Muscle of leg (tissue), 11 donors: ENCODE results near the gene ZNF586. TPM values are rescaled to one million over a fixed set of nuclear protein-coding genes. Genes with fewer than 3 reads are reported as not detected.

Source experiments
- DNase-seq: peaks from one replicate; pipeline ENCODE4 v3.0.0; 2013
- H3K27ac ChIP-seq: one replicate; pipeline ENCODE4 v1.5.1; 2013; ENCODE audit warnings: mild to moderate bottlenecking, low read length, control low read depth
- H3K27me3 ChIP-seq: one replicate; pipeline ENCODE4 v1.6.1; 2013; ENCODE audit warnings: low read length; ENCODE audit not compliant: control insufficient read depth, insufficient read depth
- H3K36me3 ChIP-seq: one replicate; pipeline ENCODE4 v1.6.1; 2013; ENCODE audit warnings: low read length; ENCODE audit not compliant: control insufficient read depth, insufficient read depth
- H3K4me1 ChIP-seq: one replicate; pipeline ENCODE4 v1.6.1; 2013; ENCODE audit warnings: low read length; ENCODE audit not compliant: control insufficient read depth, insufficient read depth
- H3K4me3 ChIP-seq: one replicate; pipeline ENCODE4 v1.5.1; 2013; ENCODE audit warnings: low read length, control low read depth
- H3K9me3 ChIP-seq: replicated peaks from 2 replicates; pipeline ENCODE4 v1.6.1; 2013; ENCODE audit warnings: low read depth, low read length; ENCODE audit not compliant: control insufficient read depth
- WGBS: methylation state at CpG from one replicate; pipeline ENCODE4 v1.1.5; 2013; ENCODE audit warnings: missing lambda C conversion rate; ENCODE audit not compliant: insufficient coverage; 5-methylcytosine and 5-hydroxymethylcytosine counted together
- polyA plus RNA-seq, 8 donors: library from polyadenylated mRNA; unstranded; fragments of 120-200 nt; gene quantifications; one replicate each; pipeline versions ENCODE4 v1.2.1 to v1.2.3, GENCODE V29; 2013; ENCODE audit warnings: inconsistent platforms in 1 of 8, low replicate concordance in 1 of 8; ENCODE audit not compliant: insufficient read length in 8 of 8, insufficient read depth in 1 of 8
- total RNA-seq: library from RNA; stranded (reverse); fragments of 120-200 nt; gene quantifications from one replicate; pipeline ENCODE4 v1.2.4, GENCODE V29; 2013

ZNF586 gene
- total and polyA plus RNA-seq, 9 donors, result 9.2 to 20.7 (median 11.2) TPM

GRCh38 chr19:57754091-57754673 lies 15.3 kb upstream of the ZNF586 start:
- H3K27ac ChIP-seq, result no peak overlapping the region
- WGBS, result 96% methylated on average over 4 of the region's 10 CpGs
- H3K4me1 ChIP-seq, result no peaks in the 10 kb centered on the region
- peaks cover 82% of the 10 kb centered on the region for H3K9me3 ChIP-seq
- peaks cover 89% of the 10 kb centered on the region for H3K36me3 ChIP-seq
- no peak overlapping the region for H3K4me3 ChIP-seq
- no peak for DNase-seq
- H3K27me3 ChIP-seq, result no peaks in the 10 kb centered on the region

DNA sequence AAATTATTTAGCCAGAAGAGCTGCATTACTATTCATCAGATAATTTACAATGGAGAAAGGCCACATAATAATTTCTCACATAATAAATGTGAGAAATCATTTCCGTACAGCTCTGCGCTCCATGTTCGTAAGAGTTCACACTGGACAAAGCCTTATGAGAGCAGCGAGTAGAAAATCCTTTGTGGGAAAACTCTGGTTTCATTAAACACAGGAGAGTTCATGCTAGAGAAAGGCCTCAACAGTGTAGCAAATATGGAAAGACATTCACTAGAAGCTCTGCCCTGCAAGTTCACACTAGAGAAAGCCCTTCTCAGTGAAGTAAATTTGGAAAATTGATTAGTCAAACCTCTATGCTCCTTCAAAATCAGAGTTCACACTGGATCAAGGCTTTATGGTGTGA lies 14.4 kb upstream of the ZNF586 start:
- 93% methylated on average over 4 of the region's 4 CpGs for WGBS
- Histone ChIP-seq H3K9me3 (peaks cover 76% of the 10 kb centered on the region), H3K27me3 (no peaks in the 10 kb centered on the region), H3K4me3 (no peak overlapping the region), H3K36me3 (peaks cover 91% of the 10 kb centered on the region), H3K27ac (no peak overlapping the region), H3K4me1 (no peaks in the 10 kb centered on the region)
- DNase-seq, result no peak

DNA sequence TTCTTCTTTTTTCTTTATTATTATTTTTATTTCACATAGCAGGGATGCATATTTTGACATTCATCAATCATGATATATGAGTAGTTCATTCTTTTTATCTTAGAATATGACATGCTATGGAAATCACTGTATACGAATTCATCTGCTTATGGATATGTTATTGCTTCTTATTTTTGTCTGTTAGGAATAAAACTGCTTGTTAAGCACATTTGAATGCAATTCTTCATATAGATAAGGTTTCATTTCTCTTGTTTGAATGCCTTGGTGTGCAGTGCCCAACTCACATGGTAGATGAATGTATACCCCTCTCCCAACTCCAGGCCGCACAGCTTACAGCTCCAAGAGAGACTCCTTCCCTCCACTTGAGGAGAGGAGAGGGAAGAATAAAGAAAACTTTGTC lies 11.5 kb upstream of the ZNF586 start:
- Histone ChIP-seq H3K27ac (no peak overlapping the region), H3K27me3 (no peaks in the 10 kb centered on the region), H3K36me3 (peaks cover 78% of the 10 kb centered on the region), H3K4me1 (no peaks in the 10 kb centered on the region), H3K9me3 (peaks cover 50% of the 10 kb centered on the region), H3K4me3 (no peak overlapping the region)
- WGBS, result no CpG with 5 or more reads among the region's 2 CpGs
- DNase-seq, result no peak

GRCh38 chr19:57759096-57759495 lies 10.4 kb upstream of the ZNF586 start:
- Histone ChIP-seq H3K4me3 (no peak overlapping the region), H3K9me3 (peaks cover 41% of the 10 kb centered on the region), H3K4me1 (no peaks in the 10 kb centered on the region), H3K36me3 (peaks cover 71% of the 10 kb centered on the region), H3K27me3 (no peaks in the 10 kb centered on the region), H3K27ac (no peak overlapping the region)
- no peak for DNase-seq
- 93% methylated on average over 2 of the region's 2 CpGs for WGBS

DNA sequence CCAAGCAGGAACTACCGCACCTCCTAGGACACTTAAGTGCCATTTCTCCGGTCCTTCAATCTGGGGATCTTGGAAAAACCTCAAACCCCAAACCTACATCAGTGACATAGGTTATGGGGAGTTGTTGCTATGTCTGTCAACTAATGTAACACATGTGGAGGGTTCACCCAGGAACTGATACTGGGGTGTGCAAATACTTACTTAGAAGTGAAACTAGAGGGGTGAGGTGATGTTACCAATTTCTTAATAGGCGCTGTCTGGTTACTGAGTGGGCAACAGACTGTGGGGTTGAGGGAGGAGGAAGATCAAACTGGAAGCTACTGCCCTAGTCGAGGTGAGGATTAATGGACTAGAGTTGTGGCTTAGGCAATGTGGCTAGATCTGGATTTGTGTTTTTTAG lies 1.9 kb downstream of the ZNF586 start:
- no peak overlapping the region for H3K27ac ChIP-seq
- H3K36me3 ChIP-seq, result peaks cover 44% of the 10 kb centered on the region
- WGBS, result 100% methylated on average over 2 of the region's 4 CpGs
- no peaks in the 10 kb centered on the region for H3K27me3 ChIP-seq
- no peak overlapping the region for H3K4me3 ChIP-seq
- peaks cover 46% of the 10 kb centered on the region for H3K9me3 ChIP-seq
- H3K4me1 ChIP-seq, result peaks cover 7% of the 10 kb centered on the region
- no peak for DNase-seq

GRCh38 chr19:57773488-57773887 lies 4.0 kb downstream of the ZNF586 start:
- WGBS, result 94% methylated on average over 3 of the region's 3 CpGs
- Histone ChIP-seq H3K27ac (no peak overlapping the region), H3K36me3 (peaks cover 63% of the 10 kb centered on the region), H3K27me3 (no peaks in the 10 kb centered on the region), H3K4me1 (peaks cover 7% of the 10 kb centered on the region), H3K4me3 (no peak overlapping the region), H3K9me3 (peaks cover 65% of the 10 kb centered on the region)
- no peak for DNase-seq

- Histone ChIP-seq H3K36me3 (peaks cover 78% of the 10 kb centered on the region), H3K9me3 (peaks cover 85% of the 10 kb centered on the region)
- 90% methylated on average over 5 of the region's 6 CpGs for WGBS
Observed at GRCh38 chr19:57776764-57777296, 7.4 kb downstream of the ZNF586 start.

GRCh38 chr19:57778336-57778735 lies 8.9 kb downstream of the ZNF586 start:
- WGBS, result no CpG with 5 or more reads among the region's 4 CpGs
- no peak for DNase-seq
- peaks cover 66% of the 10 kb centered on the region for H3K36me3 ChIP-seq
- H3K27ac ChIP-seq, result no peak overlapping the region
- no peaks in the 10 kb centered on the region for H3K4me1 ChIP-seq
- peaks cover 72% of the 10 kb centered on the region for H3K9me3 ChIP-seq
- H3K27me3 ChIP-seq, result no peaks in the 10 kb centered on the region
- H3K4me3 ChIP-seq, result no peak overlapping the region

More at GRCh38 chr19:57776764-57777296, 7.4 kb downstream of the ZNF586 start:
- no peak for DNase-seq
- Histone ChIP-seq H3K27ac (no peak overlapping the region), H3K27me3 (no peaks in the 10 kb centered on the region), H3K4me1 (no peaks in the 10 kb centered on the region), H3K4me3 (no peak overlapping the region)

DNA sequence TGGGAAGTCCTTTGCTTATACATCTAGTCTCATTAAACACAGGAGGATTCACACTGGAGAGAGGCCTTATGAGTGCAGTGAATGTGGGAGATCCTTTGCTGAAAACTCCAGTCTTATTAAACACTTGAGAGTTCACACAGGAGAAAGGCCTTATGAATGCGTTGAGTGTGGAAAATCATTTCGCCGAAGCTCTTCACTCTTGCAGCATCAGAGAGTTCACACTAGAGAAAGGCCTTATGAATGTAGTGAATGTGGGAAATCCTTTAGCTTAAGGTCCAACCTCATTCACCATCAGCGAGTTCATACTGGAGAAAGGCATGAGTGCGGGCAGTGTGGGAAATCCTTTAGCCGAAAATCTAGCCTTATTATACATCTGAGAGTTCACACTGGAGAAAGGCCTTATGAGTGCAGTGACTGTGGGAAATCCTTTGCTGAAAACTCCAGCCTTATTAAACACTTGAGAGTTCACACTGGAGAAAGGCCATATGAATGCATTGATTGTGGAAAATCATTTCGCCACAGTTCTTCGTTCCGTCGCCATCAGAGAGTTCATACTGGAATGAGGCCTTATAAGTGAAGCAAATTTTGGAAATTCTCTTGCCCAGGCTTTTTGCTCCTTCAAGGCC lies 9.9 kb downstream of the ZNF586 start:
- DNase-seq, result no peak
- Histone ChIP-seq H3K27me3 (no peaks in the 10 kb centered on the region), H3K27ac (no peak overlapping the region), H3K4me1 (no peaks in the 10 kb centered on the region), H3K36me3 (peaks cover 60% of the 10 kb centered on the region), H3K4me3 (no peak overlapping the region), H3K9me3 (peaks cover 70% of the 10 kb centered on the region)
- no CpG with 5 or more reads among the region's 10 CpGs for WGBS

DNA sequence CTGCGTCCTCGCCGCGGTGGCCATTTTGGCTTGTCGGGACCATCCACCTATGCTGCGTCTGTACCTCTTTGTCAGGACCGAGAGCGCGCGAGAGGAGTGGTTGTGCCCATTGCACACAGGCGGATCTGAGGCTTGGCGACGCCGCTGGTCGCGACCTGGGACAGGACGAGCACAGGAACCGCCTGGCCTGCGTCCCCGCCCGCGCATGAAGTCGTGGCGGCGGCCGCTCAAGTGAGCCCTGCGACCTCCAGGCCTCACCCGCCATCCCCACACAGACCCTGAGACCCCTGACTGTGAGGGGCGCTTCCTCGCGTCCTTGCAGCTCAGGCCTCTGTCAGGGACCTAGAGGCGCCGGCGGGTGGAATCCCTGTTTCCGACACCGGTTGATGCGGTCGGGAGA lies 16.8 kb downstream of the ZNF586 start:
- Histone ChIP-seq H3K27ac (no peak overlapping the region), H3K4me1 (no peaks in the 10 kb centered on the region), H3K4me3 (no peak overlapping the region), H3K36me3 (peaks cover 24% of the 10 kb centered on the region), H3K27me3 (no peaks in the 10 kb centered on the region), H3K9me3 (peaks cover 65% of the 10 kb centered on the region)
- 89% methylated on average over 33 of the region's 38 CpGs for WGBS
- no peak for DNase-seq
